ENCODE data around the gene G6PC2.

GRCh38 chr2:168903888-168904287 is 2.8 kb downstream of the G6PC2 start:
- TF ChIP-seq EZH2 (IDR thresholded peaks at IDR 0.05; ENCODE audit: borderline replicate concordance, insufficient read depth, low read depth, low read length, poor library complexity, severe bottlenecking) (no peak), CTCF (IDR thresholded peaks at IDR 0.05) (no peak)
